HG03575 (cell line): ENCODE data around the gene ADAMTS18.
"Not testable (repeated sequence)": the region's sequence is repeated elsewhere in the genome, so short reads cannot be mapped to it uniquely, and the experiment has no call there.

Experiments
- ATAC-seq: cut with Tn5 transposase; IDR thresholded peaks from one replicate; pipeline ENCODE4 v1.9.1; 2021; ENCODE audit not compliant: unreplicated experiment, insufficient number of reproducible peaks, low FRiP score; ENCODE audit errors: extremely low read depth

The ADAMTS18 gene

DNA sequence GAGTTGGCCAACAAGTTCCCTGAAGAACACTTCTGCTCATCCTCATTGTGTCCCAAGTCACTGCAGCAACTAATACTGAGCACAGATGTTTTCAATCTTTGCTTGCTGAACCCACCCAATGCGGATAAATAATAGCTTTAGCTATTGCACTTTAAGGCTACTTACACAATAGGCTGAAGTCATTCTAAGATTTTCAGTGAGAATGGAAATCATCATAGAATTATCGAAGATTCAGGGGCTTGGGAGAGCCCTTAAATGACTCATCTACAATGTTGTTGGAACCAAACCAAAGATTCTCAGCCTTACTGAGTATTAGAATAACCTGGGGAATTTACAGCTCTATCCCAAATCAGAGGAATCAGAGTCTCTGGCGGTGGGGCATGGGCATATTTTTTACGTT, 184.4 kb downstream of the ADAMTS18 start:
- no peak for ATAC-seq

DNA sequence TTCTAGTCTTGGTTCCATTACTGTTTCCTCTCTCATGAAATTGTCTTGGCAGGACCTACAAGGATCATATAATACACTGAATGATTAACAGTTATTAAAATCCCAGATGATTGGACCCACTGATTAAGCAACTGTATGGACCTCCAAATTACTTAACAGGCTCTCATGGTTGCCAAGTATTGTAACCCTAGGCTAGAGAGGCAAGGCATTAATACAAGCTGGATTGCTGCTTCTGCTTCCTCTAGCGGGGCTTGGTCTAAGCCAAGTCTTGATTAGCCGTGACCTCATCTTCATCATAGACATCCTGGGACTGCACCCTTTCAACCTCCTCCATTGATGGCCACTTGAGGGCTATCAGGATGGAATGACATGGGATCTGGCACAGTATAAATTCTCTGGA, 188.7 kb downstream of the ADAMTS18 start:
- ATAC-seq: no peak

DNA sequence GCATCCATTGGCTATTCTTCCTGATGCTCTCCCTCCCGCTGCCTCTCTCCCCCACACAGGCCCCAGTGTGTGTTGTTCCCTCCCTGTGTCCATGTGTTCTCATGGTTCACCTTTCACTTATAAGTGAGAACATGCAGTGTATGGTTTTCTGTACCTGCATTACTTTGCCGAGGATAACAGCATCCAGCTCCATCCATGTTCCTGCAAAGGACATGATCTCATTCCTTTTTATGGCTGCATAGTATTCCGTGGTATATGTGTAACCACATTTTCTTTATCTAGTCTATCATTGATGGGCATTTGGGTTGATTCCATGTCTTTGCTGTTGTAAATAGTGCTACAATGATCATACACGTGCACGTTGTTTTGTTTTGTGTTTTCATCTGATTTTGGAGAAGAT, 192.4 kb downstream of the ADAMTS18 start:
- not testable (repeated sequence) for ATAC-seq

DNA sequence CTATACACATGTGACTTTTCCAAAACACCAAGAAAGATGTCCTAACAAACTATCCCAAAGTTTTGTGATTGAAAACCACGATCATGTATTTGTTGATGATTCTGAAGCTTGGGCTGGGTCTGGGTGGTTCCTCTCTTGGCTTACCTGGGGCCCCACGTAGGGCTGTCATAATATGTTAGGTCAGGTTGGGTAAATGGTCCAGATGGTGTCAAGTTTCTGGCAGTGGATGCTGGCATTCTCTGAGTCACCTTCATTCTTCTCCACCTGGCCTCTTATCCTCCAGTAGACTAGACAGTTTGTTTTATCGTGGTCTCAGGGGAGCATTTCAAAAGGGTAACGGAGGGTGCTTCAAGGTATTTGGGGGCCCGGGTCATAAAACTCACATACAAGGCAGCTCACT, 196.2 kb downstream of the ADAMTS18 start:
- no peak for ATAC-seq

DNA sequence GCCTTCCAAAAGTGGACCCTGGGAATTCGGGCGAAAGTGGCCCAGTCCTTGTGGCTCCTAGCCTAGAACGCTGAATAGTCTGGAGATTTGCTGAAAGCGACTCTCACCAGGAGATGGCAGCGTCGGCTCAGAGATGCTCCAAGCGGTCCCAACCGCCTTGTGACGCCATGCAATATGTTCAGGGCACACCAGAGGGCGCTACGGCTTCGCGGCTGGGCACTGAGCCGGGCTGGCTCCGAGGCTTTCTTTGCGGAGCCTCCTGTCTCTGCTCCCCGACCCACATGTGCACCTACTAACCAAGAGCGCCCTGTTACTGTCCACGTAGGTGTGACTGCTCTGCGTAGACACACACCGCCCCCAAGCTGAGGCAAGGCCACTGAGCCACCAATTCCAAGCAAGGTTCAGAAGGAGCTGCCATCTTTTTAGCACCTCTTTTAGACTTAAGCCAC, 198.7 kb downstream of the ADAMTS18 start:
- ATAC-seq: peak; percentile 81

DNA sequence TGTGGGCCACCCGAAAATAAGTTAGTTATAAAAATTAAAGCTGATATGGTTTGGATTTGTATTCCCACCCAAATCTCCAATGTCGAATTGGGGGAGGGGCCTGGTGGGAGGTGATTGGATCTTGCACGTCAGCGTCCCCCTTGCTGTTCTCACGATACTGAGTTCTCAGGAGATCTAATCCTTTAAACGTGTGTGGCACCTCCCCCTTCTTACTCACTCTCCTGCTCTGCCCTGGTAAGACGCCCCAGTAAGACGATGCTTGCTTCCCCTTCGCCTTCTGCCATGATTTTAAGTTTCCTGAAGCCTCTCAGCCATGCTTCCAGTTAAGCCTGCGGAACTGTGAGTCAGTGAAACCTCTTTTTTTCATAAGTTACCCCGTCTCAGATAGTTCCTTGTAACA, 200.2 kb downstream of the ADAMTS18 start:
- no peak for ATAC-seq

DNA sequence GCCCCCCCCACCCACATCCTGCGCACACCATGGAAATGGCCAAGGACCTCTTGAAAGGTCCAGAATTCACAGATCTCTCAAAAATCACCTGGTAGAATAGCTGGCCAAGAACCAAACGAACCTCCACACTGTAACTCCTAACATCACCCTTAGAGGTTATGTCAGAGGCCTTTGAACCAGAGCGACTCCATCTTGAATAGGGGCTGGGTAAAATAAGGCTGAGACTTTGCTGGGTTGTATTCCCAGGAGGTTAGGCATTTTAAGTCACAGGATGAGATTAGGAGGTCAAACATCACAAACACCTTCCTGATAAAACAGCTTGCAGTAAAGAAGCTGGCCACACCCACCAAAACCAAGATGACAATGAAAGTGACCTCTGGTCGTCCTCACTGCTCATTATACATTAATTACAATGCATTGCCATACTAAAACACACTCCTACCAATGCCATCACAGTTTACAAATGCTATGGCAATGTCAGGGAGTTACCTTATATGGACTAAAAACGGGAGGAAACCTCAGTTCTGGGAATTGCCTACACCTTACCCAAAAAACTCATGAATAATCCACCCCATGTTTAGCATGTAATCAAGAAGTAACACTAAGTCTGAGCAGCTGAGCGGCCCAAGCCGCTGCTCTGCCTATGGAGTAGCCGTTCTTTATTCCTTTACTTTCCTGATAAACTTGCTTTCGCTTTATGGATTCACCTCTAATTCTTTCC, 200.9 kb downstream of the ADAMTS18 start:
- ATAC-seq: no peak
